Measurements from ENCODE around the gene TUB.

The TUB gene

GRCh38 chr11:8106679-8107078 lies 25.7 kb downstream of the TUB start:
- DNase-seq (ENCODE audit: low read depth in 2 of 2), result no peak

GRCh38 chr11:8107642-8108041 lies 26.6 kb downstream of the TUB start:
- no peak for DNase-seq (ENCODE audit: low read depth in 2 of 2)

- no peak for DNase-seq (ENCODE audit: low read depth in 2 of 2)
These were observed 27.4 kb downstream of the TUB start for GRCh38 chr11:8108421-8108820.

- no peak for DNase-seq (ENCODE audit: low read depth in 2 of 2)
These were observed 28.7 kb downstream of the TUB start for GRCh38 chr11:8109675-8110074.

GRCh38 chr11:8110396-8110795 lies 29.4 kb downstream of the TUB start:
- DNase-seq (ENCODE audit: low read depth in 2 of 2), result no peak

- no peak for DNase-seq (ENCODE audit: low read depth in 2 of 2)
These were observed 30.6 kb downstream of the TUB start for GRCh38 chr11:8111636-8112035.

GRCh38 chr11:8122173-8122764 lies 41.3 kb downstream of the TUB start:
- DNase-seq (ENCODE audit: low read depth in 2 of 2), result no peak

- DNase-seq (ENCODE audit: low read depth in 2 of 2), result no peak
These were observed 45.8 kb downstream of the TUB start for GRCh38 chr11:8126649-8127289.

GRCh38 chr11:8127447-8127846 lies 46.4 kb downstream of the TUB start:
- DNase-seq (ENCODE audit: low read depth in 2 of 2), result no peak

- DNase-seq (ENCODE audit: low read depth in 2 of 2), result no peak
These were observed 57.5 kb downstream of the TUB start for GRCh38 chr11:8138526-8138925.

GRCh38 chr11:8149726-8150125 lies 68.7 kb downstream of the TUB start:
- no peak for DNase-seq (ENCODE audit: low read depth in 2 of 2)

All from stimulated activated CD4-positive, alpha-beta T cell treated with anti-CD3 and anti-CD28 coated beads, Interleukin-1b, Interleukin-23, amount 100 ng/mL, for 4 hours (primary cell).